Transverse colon (tissue), 4 donors: ENCODE data around the gene TAF1. TPM values are rescaled to one million over a fixed set of nuclear protein-coding genes. Genes with fewer than 3 reads are reported as not detected.
A peak's percentile ranks its signal among the peaks of the same experiment; 100 is the strongest.
"Not testable (repeated sequence)": the region's sequence is repeated elsewhere in the genome, so short reads cannot be mapped to it uniquely, and the experiment has no call there.

Experiments
- DNase-seq: peaks from one replicate; pipeline ENCODE4 v3.0.0-alpha.2; 2019
- H3K27ac ChIP-seq, 4 donors: fragments of 200-600 bp; sonication (generic); 2 replicates each; pipeline ENCODE4 v1.5.1; 2016 to 2018; ENCODE audit warnings: inconsistent platforms in 4 of 4
- H3K27me3 ChIP-seq: fragments of 200-600 bp; sonication (generic); 2 replicates; pipeline ENCODE4 v1.5.1; 2017; ENCODE audit warnings: inconsistent platforms
- H3K36me3 ChIP-seq, 4 donors: fragments of 200-600 bp; sonication (generic); 2 replicates each; pipeline ENCODE4 v1.5.1; 2017 to 2019; ENCODE audit warnings: inconsistent platforms in 4 of 4
- H3K4me1 ChIP-seq, 4 donors: fragments of 200-600 bp; sonication (generic); 2 replicates each; pipeline ENCODE4 v1.5.1; 2017 to 2020; ENCODE audit warnings: inconsistent platforms in 4 of 4
- H3K4me3 ChIP-seq, 4 donors: fragments of 200-600 bp; sonication (generic); 1 replicate in 1 of 4; 2 replicates in 3 of 4; pipeline versions ENCODE4 v1.5.1 to v1.6.1; 2017 to 2019; ENCODE audit warnings: inconsistent platforms in 4 of 4
- H3K9me3 ChIP-seq, 2 donors: fragments of 200-600 bp; sonication (generic); 2 replicates each; pipeline ENCODE4 v1.5.1; 2017 to 2019; ENCODE audit warnings: inconsistent platforms in 2 of 2
- CTCF ChIP-seq, 5 experiments: fragments of 200-600 bp in 3 of 5; fragments of 450-650 bp in 2 of 5; sonication (generic) in 3 of 5; IDR thresholded peaks; 1 replicate in 2 of 5; 2 replicates in 3 of 5; pipeline ENCODE4 v1.5.1; 2016 to 2017; ENCODE audit warnings: antibody characterized with exemption in 5 of 5, inconsistent platforms in 3 of 5, mild to moderate bottlenecking in 2 of 5, moderate library complexity in 1 of 5
- EP300 ChIP-seq: sonication (generic); formaldehyde crosslinking; IDR thresholded peaks from one replicate; pipeline ENCODE4 v1.6.1; 2017; ENCODE audit warnings: antibody characterized with exemption, low read depth
- POLR2A ChIP-seq: fragments of 450-650 bp; IDR thresholded peaks from one replicate; pipeline ENCODE4 v1.6.1; 2016; ENCODE audit warnings: antibody characterized with exemption, mild to moderate bottlenecking, moderate library complexity
- POLR2AphosphoS5 ChIP-seq, 3 donors: sonication (generic); formaldehyde crosslinking; IDR thresholded peaks; one replicate each; pipeline ENCODE4 v1.6.1; 2016; ENCODE audit warnings: antibody characterized with exemption in 3 of 3
- WGBS, 2 donors: methylation state at CpG; one replicate each; pipeline ENCODE4 v1.1.5; 2018; ENCODE audit warnings: low coverage in 1 of 2; 5-methylcytosine and 5-hydroxymethylcytosine counted together
- in situ Hi-C, 4 donors: fragments of 200-750 bp; cut with MboI; loops; one replicate each; pipeline versions ENCODE4 v1.15.0 to v1.15.1; 2017; ENCODE audit warnings: low sequenced_read_pairs in 3 of 4, low pct_ligation_motif_present in 1 of 4, low pct_unique_long_range_greater_than_20kb in 1 of 4
- intact Hi-C: fragments of 100-400 bp; cut with DNase I; formaldehyde crosslinking; loops from one replicate; pipeline ENCODE4 v1.15.1; 2023; ENCODE audit warnings: low total_unique reads
- total RNA-seq, 4 donors: library from RNA; depleted of rRNA; stranded (reverse); fragments of >200 nt; gene quantifications; one replicate each; pipeline ENCODE4 v1.1.0, GENCODE V29; 2016

Gene TAF1
- total RNA-seq, 4 donors from 2014 or later = 35.2 to 65.4 (median 39.3) TPM

- in situ Hi-C loops (no loop called here), intact Hi-C loops (no loop called here)
- Histone ChIP-seq H3K9me3 (no peaks in the 10 kb centered on the region), H3K4me1 (no peaks in the 10 kb centered on the region), H3K27me3 (no peaks in the 10 kb centered on the region), H3K27ac (no peak overlapping the region), H3K36me3 (no peaks in the 10 kb centered on the region), H3K4me3 (no peak overlapping the region)
- no peak for TF ChIP-seq CTCF (IDR thresholded peaks at IDR 0.05)
- TF ChIP-seq EP300 = no peak
- no peak for TF ChIP-seq POLR2AphosphoS5 (IDR thresholded peaks at IDR 0.05)
- no peak for TF ChIP-seq POLR2A
- 89% methylated on average over 3 of the region's 3 CpGs; no CpG with 5 or more reads in 1 of the 2 donors for WGBS, 2 donors
- no peak for DNase-seq
These were observed 39.8 kb upstream of the TAF1 start for GRCh38 chrX:71326394-71326793.

- H3K4me1 ChIP-seq, in situ Hi-C loops, H3K27me3 ChIP-seq, H3K4me3 ChIP-seq, intact Hi-C loops, H3K9me3 ChIP-seq, DNase-seq, H3K36me3 ChIP-seq, H3K27ac ChIP-seq: not testable (repeated sequence)
- 58 to 80% methylated on average over 1 to 3 of the region's 5 CpGs for WGBS, 2 donors
These were observed 16.9 kb upstream of the TAF1 start for GRCh38 chrX:71349151-71349665.

- H3K4me1 ChIP-seq, H3K27ac ChIP-seq, H3K27me3 ChIP-seq, H3K4me3 ChIP-seq, H3K9me3 ChIP-seq, DNase-seq, in situ Hi-C loops, intact Hi-C loops, H3K36me3 ChIP-seq: not testable (repeated sequence)
- WGBS, 2 donors = 41% methylated on average over 3 of the region's 6 CpGs; no CpG with 5 or more reads in 1 of the 2 donors
These were observed 16.3 kb upstream of the TAF1 start for GRCh38 chrX:71349867-71350266.

- 74% methylated on average over 5 of the region's 5 CpGs; no CpG with 5 or more reads in 1 of the 2 donors for WGBS, 2 donors
- in situ Hi-C loops, intact Hi-C loops, DNase-seq, H3K4me1 ChIP-seq, H3K4me3 ChIP-seq, H3K27ac ChIP-seq, H3K27me3 ChIP-seq, H3K9me3 ChIP-seq, H3K36me3 ChIP-seq: not testable (repeated sequence)
These were observed 13.7 kb upstream of the TAF1 start for GRCh38 chrX:71352439-71352838.

- 94% methylated on average over 14 of the region's 14 CpGs; no CpG with 5 or more reads in 1 of the 2 donors for WGBS, 2 donors
- intact Hi-C loops = no loop called here
- Histone ChIP-seq H3K27me3 (no peaks in the 10 kb centered on the region), H3K36me3 (no peaks in the 10 kb centered on the region), H3K4me1 (peaks cover 5 to 16% (median 8%) of the 10 kb centered on the region in 4 donors), H3K9me3 (no peaks in the 10 kb centered on the region), H3K27ac (no peak overlapping the region), H3K4me3 (no peak overlapping the region)
- in situ Hi-C loops = no loop called here
- DNase-seq = no peak
- TF ChIP-seq POLR2A (no peak), POLR2AphosphoS5 (IDR thresholded peaks at IDR 0.05) (no peak), EP300 (no peak), CTCF (IDR thresholded peaks at IDR 0.05) (no peak)
These were observed 1.9 kb upstream of the TAF1 start for GRCh38 chrX:71364221-71364620.

GRCh38 chrX:71365356-71365874 lies 742 bp upstream of the TAF1 start:
- in situ Hi-C loops (no loop called here), intact Hi-C loops (no loop called here)
- Histone ChIP-seq H3K4me3 (peak overlapping the region; percentile 34 to 63 (median 45)), H3K9me3 (no peaks in the 10 kb centered on the region), H3K27ac (peak overlapping the region; percentile 89 to 95 (median 92)), H3K36me3 (no peaks in the 10 kb centered on the region), H3K4me1 (peaks cover 5 to 16% (median 8%) of the 10 kb centered on the region in 4 donors), H3K27me3 (no peaks in the 10 kb centered on the region)
- TF ChIP-seq POLR2AphosphoS5 (IDR thresholded peaks at IDR 0.05) = no peak
- TF ChIP-seq CTCF (IDR thresholded peaks at IDR 0.05) = peak in 2 of 5 experiments; percentile 38 to 39
- WGBS, 2 donors = 10 to 38% methylated on average over 2 to 16 of the region's 16 CpGs
- DNase-seq = no peak
